Suprapubic skin (tissue), 3 donors: ENCODE results near the gene RRBP1.

Source experiments
- POLR2A ChIP-seq, 2 donors: fragments of 450-650 bp; IDR thresholded peaks; one replicate each; pipeline ENCODE4 v1.6.1; 2017; ENCODE audit warnings: antibody characterized with exemption in 2 of 2, mild to moderate bottlenecking in 2 of 2, moderate library complexity in 2 of 2
- TF ChIP-seq, protein P1 (sequence below), 2 donors: fragments of 200-600 bp in 1 of 2; fragments of 450-650 bp in 1 of 2; sonication (generic) in 1 of 2; IDR thresholded peaks; one replicate each; pipeline ENCODE4 v1.5.1; 2016 to 2019; ENCODE audit warnings: antibody characterized with exemption in 2 of 2, mild to moderate bottlenecking in 1 of 2, moderate library complexity in 1 of 2

DNA sequence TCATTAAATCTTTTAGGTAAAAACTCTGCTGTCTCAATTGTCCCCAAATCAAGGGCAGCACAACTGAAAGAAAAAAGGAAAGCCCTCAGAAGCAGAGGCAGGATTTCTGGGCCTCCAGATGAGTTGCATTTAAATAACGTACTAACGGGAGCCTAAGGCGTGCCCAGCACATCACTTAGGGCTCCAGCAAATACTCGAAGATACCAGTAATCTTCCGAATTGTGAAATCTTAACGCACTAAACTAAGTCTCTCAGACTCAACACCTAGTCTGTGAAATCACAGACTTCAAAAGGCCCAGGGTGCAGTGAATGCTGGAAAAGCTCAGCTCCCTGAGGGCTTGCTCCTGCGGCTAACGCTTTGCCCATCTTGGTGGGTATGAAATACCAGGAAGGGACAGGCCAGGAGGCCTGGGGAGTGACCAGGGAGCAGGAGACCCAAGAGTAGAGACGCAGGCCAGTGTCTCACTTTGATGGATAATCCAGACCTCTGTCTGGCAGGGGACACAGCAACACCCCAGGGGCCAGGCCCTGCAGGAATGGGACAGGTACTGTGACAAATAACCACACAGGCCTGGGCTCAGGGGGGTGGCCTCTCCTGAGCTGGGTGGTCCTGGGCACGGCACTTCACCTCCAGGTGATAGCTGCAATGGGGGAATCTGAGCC, 36.4 kb downstream of the RRBP1 start:
- TF ChIP-seq, protein P1, sequence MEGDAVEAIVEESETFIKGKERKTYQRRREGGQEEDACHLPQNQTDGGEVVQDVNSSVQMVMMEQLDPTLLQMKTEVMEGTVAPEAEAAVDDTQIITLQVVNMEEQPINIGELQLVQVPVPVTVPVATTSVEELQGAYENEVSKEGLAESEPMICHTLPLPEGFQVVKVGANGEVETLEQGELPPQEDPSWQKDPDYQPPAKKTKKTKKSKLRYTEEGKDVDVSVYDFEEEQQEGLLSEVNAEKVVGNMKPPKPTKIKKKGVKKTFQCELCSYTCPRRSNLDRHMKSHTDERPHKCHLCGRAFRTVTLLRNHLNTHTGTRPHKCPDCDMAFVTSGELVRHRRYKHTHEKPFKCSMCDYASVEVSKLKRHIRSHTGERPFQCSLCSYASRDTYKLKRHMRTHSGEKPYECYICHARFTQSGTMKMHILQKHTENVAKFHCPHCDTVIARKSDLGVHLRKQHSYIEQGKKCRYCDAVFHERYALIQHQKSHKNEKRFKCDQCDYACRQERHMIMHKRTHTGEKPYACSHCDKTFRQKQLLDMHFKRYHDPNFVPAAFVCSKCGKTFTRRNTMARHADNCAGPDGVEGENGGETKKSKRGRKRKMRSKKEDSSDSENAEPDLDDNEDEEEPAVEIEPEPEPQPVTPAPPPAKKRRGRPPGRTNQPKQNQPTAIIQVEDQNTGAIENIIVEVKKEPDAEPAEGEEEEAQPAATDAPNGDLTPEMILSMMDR (IDR thresholded peaks at IDR 0.05), result no peak
- no peak for TF ChIP-seq POLR2A (IDR thresholded peaks at IDR 0.05)
